GM12864 (cell line): ENCODE measurements around the gene LGALS16.
"Not testable (repeated sequence)": the region's sequence is repeated elsewhere in the genome, so short reads cannot be mapped to it uniquely, and the experiment has no call there.

Source experiments
- DNase-seq: peaks from one replicate; pipeline ENCODE4 v3.0.0-alpha.2; 2011; ENCODE audit warnings: low read depth
- H3K4me3 ChIP-seq: 2 replicates; pipeline ENCODE4 v1.5.1; 2011; ENCODE audit warnings: mild to moderate bottlenecking, low read depth, low read length, control low read depth
- TF ChIP-seq, protein P1 (sequence below): IDR thresholded peaks from 2 replicates; pipeline ENCODE4 v1.5.1; 2011; ENCODE audit warnings: low read depth, mild to moderate bottlenecking, moderate library complexity, low read length, control low read depth, inconsistent platforms; ENCODE audit errors: missing control alignments

Gene LGALS16, protein sequence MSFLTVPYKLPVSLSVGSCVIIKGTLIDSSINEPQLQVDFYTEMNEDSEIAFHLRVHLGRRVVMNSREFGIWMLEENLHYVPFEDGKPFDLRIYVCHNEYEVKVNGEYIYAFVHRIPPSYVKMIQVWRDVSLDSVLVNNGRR

GRCh38 chr19:39655613-39656012 is at the start of gene LGALS16:
LGALS16 (plus strand) TSS chr19:39655913; CDS start chr19:39655962, 49 bp downstream.
- no peak within 1 kb of the TSS for H3K4me3 ChIP-seq
- TF ChIP-seq, protein P1, sequence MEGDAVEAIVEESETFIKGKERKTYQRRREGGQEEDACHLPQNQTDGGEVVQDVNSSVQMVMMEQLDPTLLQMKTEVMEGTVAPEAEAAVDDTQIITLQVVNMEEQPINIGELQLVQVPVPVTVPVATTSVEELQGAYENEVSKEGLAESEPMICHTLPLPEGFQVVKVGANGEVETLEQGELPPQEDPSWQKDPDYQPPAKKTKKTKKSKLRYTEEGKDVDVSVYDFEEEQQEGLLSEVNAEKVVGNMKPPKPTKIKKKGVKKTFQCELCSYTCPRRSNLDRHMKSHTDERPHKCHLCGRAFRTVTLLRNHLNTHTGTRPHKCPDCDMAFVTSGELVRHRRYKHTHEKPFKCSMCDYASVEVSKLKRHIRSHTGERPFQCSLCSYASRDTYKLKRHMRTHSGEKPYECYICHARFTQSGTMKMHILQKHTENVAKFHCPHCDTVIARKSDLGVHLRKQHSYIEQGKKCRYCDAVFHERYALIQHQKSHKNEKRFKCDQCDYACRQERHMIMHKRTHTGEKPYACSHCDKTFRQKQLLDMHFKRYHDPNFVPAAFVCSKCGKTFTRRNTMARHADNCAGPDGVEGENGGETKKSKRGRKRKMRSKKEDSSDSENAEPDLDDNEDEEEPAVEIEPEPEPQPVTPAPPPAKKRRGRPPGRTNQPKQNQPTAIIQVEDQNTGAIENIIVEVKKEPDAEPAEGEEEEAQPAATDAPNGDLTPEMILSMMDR = no peak
- DNase-seq = no peak

DNA sequence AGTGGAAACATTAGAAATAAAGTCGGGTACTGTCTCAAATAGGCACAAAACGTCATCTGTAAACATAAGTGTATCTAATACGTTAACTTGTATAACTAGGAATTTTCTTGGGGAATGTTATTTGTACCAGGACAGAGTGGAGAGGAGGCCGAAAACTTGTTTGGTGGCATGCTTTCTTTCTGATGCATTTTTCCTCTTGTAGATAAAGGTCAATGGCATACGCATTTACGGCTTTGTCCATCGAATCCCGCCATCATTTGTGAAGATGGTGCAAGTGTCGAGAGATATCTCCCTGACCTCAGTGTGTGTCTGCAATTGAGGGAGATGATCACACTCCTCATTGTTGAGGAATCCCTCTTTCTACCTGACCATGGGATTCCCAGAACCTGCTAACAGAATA is 48.7 kb upstream of the LGALS16 start:
- no peak for DNase-seq
- H3K4me3 ChIP-seq = no peak overlapping the region
- TF ChIP-seq, protein P1 = no peak

DNA sequence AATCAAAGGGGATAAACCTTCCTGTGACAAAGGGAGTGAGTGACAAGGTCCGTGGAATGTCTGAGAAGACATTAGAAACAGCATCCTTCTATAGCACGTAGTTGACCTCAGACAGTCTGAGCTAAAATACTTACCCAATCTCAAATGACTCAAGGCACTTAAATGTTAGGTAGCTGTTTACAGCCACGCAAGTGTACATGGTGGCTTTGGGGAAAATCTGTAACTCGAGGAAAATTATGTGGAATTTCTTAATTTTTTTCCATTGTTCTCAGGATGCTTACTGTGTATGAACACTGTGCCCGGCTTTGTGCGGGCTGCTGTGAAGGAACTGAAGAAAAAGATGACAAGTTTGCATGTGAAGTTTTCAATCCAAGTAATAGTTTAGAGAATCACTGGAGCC is 48.2 kb upstream of the LGALS16 start:
- H3K4me3 ChIP-seq = no peak overlapping the region
- TF ChIP-seq, protein P1 = no peak
- DNase-seq = no peak

DNA sequence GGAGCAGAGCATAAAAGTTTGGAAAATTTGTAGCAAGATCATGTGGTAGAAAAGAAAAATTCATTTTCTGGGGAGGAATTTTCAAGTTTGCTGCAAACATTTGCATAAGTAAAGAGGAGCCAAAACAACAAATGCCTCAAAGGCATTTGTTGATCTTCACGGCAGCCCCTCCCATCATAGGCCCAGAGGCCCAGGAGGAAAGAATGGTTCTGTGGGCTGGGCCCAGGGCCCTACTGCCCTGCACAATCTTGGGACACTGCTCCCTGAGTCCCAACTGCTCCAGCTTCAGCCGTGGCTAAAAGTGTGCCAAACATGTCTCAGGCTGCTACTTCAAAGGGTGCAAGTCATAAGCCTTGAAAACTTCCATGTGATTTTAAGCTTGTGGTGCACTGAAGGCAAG is 42.1 kb upstream of the LGALS16 start:
- no peak overlapping the region for H3K4me3 ChIP-seq
- TF ChIP-seq, protein P1 = no peak
- DNase-seq = no peak

- no peak for DNase-seq
- TF ChIP-seq, protein P1 = no peak
- no peak overlapping the region for H3K4me3 ChIP-seq
These were observed 38.0 kb upstream of the LGALS16 start for GRCh38 chr19:39617745-39618144.

DNA sequence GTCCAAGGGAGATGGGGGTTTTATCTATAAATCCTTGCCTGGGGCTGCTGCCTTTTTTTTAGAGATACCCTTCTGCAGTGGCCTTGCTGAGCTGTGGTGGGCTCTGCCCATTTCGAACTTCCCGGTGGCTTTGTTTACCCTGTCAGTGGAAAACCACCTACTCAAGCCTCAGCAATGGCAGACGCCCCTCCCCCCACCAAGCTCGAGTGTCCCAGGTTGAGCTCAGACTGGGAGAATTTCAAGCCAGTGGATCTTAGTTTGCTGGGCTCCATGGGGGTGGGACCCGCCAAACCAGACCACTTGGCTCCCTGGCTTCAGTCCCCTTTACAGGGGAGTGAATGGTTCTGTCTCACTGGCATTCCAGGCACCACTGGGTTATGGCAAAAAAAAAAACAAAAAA is 31.8 kb upstream of the LGALS16 start:
- TF ChIP-seq, protein P1 = no peak
- H3K4me3 ChIP-seq = no peak overlapping the region
- DNase-seq = no peak

DNA sequence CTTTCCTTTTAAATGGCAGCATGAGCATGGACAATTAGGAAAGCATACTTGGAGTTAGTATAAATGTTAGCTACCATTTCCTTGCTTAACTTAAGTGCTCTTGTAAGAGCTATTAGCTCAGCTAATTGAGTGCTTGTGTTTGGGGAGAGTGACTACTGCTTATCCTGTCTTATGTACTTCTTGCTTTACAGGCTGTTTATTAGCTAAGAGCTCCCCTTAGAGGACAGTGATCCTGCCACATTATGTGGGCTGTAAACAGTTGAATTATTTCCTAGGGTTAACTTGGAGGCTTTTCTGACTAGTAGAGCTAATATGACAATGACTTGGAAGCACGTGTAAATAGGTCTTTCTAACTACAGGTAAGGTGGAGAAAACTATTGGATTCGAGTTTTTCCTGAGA is 28.1 kb upstream of the LGALS16 start:
- TF ChIP-seq, protein P1 = peak; percentile 30
- not testable (repeated sequence) for H3K4me3 ChIP-seq, DNase-seq
